Peyer's patch (tissue), 4 donors: ENCODE measurements around the gene PANX3. TPM values are rescaled to one million over a fixed set of nuclear protein-coding genes. Genes with fewer than 3 reads are reported as not detected.

Experiments used
- DNase-seq, 3 donors: peaks; one replicate each; pipeline ENCODE4 v3.0.0-alpha.2; 2017 to 2019
- H3K27ac ChIP-seq, 4 donors: fragments of 200-600 bp; sonication (generic); one replicate each; pipeline ENCODE4 v1.5.1; 2016 to 2019
- H3K27me3 ChIP-seq, 2 donors: fragments of 200-600 bp; sonication (generic); one replicate each; pipeline ENCODE4 v1.5.1; 2019
- H3K36me3 ChIP-seq, 3 donors: fragments of 200-600 bp; sonication (generic); one replicate each; pipeline ENCODE4 v1.5.1; 2016 to 2019
- H3K4me1 ChIP-seq, 4 donors: fragments of 200-600 bp; sonication (generic); one replicate each; pipeline ENCODE4 v1.5.1; 2016 to 2019
- H3K4me3 ChIP-seq, 4 donors: fragments of 200-600 bp; sonication (generic); 1 replicate in 3 of 4; 2 replicates in 1 of 4; pipeline ENCODE4 v1.5.1; 2016 to 2019; ENCODE audit warnings: mild to moderate bottlenecking in 1 of 4
- H3K9me3 ChIP-seq, 4 donors: fragments of 200-600 bp; sonication (generic); one replicate each; pipeline ENCODE4 v1.5.1; 2016 to 2019; ENCODE audit warnings: mild to moderate bottlenecking in 1 of 4
- CTCF ChIP-seq, 6 experiments: fragments of 450-650 bp in 4 of 6; fragments of 200-600 bp in 2 of 6; sonication (generic) in 1 of 6; IDR thresholded peaks; one replicate each; pipeline ENCODE4 v1.5.1; 2017 to 2019; ENCODE audit warnings: antibody characterized with exemption in 6 of 6, mild to moderate bottlenecking in 3 of 6, moderate library complexity in 1 of 6
- POLR2A ChIP-seq, 2 donors: fragments of 450-650 bp; IDR thresholded peaks; one replicate each; pipeline ENCODE4 v1.5.1; 2017; ENCODE audit warnings: antibody characterized with exemption in 2 of 2, mild to moderate bottlenecking in 2 of 2, moderate library complexity in 2 of 2
- total RNA-seq, 4 donors: library from RNA; depleted of rRNA; stranded (reverse); fragments of >200 nt; gene quantifications; one replicate each; pipeline ENCODE4 v1.1.0, GENCODE V29; 2016

Gene PANX3
- total RNA-seq, 4 donors from 2014 or later: not detected

- H3K4me3 ChIP-seq: no peak overlapping the region
- TF ChIP-seq CTCF (IDR thresholded peaks at IDR 0.05) (no peak), POLR2A (IDR thresholded peaks at IDR 0.05) (no peak)
- no peak for DNase-seq
- no peaks in the 10 kb centered on the region for H3K27me3 ChIP-seq
- H3K27ac ChIP-seq: no peak overlapping the region
- no peaks in the 10 kb centered on the region for H3K9me3 ChIP-seq
- no peaks in the 10 kb centered on the region for H3K4me1 ChIP-seq
- no peaks in the 10 kb centered on the region for H3K36me3 ChIP-seq
These were observed 29.4 kb upstream of the PANX3 start for GRCh38 chr11:124581817-124582216.

DNA sequence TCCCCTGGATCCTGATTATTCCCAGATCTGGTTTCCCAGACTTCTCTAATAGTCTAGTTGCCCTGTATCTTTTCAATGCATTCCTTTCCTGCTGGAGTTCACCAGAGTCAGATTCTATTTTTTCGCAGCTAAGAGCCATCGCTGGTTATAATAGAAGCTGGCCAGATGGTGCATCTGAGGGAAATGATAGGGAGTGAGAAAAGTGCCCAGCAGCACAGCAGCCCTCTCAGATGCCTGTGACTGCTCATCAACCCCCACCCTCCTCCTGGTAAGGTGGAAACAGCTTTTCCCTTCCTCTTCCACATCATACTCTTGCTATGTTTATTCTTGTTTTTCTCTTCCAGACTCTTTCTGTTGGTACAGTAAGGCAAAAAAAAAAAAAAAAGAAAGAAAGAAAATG lies 28.7 kb upstream of the PANX3 start:
- no peaks in the 10 kb centered on the region for H3K27me3 ChIP-seq
- H3K9me3 ChIP-seq: no peaks in the 10 kb centered on the region
- H3K27ac ChIP-seq: no peak overlapping the region
- H3K4me3 ChIP-seq: no peak overlapping the region
- no peaks in the 10 kb centered on the region for H3K36me3 ChIP-seq
- TF ChIP-seq POLR2A (IDR thresholded peaks at IDR 0.05): no peak
- H3K4me1 ChIP-seq: no peaks in the 10 kb centered on the region
- no peak for DNase-seq

DNA sequence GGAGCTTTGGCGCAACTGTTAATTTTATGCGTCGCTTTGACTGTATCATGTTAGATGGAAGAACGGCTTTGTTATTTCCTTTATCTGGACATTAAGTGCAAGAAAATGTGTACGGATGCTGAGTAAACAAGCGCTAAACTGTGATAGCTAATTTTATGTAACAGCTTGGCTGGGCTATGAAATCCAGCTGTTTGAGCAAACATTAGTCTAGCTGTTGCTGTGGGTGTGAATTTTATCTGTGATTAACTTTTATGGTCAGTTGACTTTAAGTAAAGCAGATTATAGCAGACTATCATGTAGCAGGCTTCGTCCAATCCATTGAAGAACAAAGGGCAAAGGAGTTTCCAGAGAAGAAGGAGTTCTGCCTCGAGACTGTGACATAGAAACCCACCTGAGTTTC lies 27.4 kb upstream of the PANX3 start:
- no peak for TF ChIP-seq POLR2A (IDR thresholded peaks at IDR 0.05)
- TF ChIP-seq CTCF (IDR thresholded peaks at IDR 0.05): no peak
- Histone ChIP-seq H3K36me3 (no peaks in the 10 kb centered on the region), H3K27me3 (no peaks in the 10 kb centered on the region), H3K4me1 (no peaks in the 10 kb centered on the region), H3K27ac (no peak overlapping the region), H3K9me3 (no peaks in the 10 kb centered on the region), H3K4me3 (no peak overlapping the region)
- no peak for DNase-seq

GRCh38 chr11:124584681-124585372 lies 26.4 kb upstream of the PANX3 start:
- Histone ChIP-seq H3K4me1 (no peaks in the 10 kb centered on the region), H3K27ac (no peak overlapping the region), H3K4me3 (no peak overlapping the region), H3K9me3 (no peaks in the 10 kb centered on the region), H3K36me3 (no peaks in the 10 kb centered on the region), H3K27me3 (no peaks in the 10 kb centered on the region)
- DNase-seq: no peak
- no peak for TF ChIP-seq CTCF (IDR thresholded peaks at IDR 0.05)
- no peak for TF ChIP-seq POLR2A (IDR thresholded peaks at IDR 0.05)

- Histone ChIP-seq H3K27me3 (no peaks in the 10 kb centered on the region), H3K9me3 (no peaks in the 10 kb centered on the region), H3K4me1 (no peaks in the 10 kb centered on the region), H3K36me3 (no peaks in the 10 kb centered on the region), H3K27ac (no peak overlapping the region), H3K4me3 (no peak overlapping the region)
- TF ChIP-seq CTCF (IDR thresholded peaks at IDR 0.05) (peak in 5 of 6 experiments; percentile 14 to 67 (median 58)), POLR2A (IDR thresholded peaks at IDR 0.05) (no peak)
- DNase-seq: peak in 2 of 3 donors; percentile 65 to 79
These were observed 24.9 kb upstream of the PANX3 start for GRCh38 chr11:124586238-124586860.

DNA sequence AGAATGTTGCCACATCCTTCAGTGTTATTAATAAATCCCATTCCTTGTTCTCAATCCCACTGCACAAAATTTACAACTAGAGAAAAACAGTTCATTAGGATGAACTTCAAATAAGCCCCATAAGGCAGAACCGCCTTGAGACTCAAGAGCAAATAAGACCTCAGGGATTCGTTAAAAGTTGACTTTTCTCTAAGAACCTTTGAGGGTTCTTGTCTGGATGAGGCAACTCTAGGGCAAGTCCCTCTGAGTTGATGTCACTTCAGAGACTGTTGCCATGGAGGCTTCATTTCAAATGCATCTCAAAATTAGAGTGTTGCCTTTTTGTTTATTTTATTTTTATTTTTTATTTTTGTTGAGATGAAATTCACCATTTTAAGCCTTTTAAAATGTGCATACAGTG lies 19.8 kb upstream of the PANX3 start:
- TF ChIP-seq CTCF (IDR thresholded peaks at IDR 0.05): no peak
- TF ChIP-seq POLR2A (IDR thresholded peaks at IDR 0.05): no peak
- Histone ChIP-seq H3K4me1 (no peaks in the 10 kb centered on the region), H3K36me3 (no peaks in the 10 kb centered on the region), H3K27ac (no peak overlapping the region), H3K4me3 (no peak overlapping the region), H3K9me3 (no peaks in the 10 kb centered on the region), H3K27me3 (no peaks in the 10 kb centered on the region)
- no peak for DNase-seq
